Measurements from ENCODE around the gene VAPA. TPM values are rescaled to one million over a fixed set of nuclear protein-coding genes. Genes with fewer than 3 reads are reported as not detected.

Gene VAPA
- total and polyA plus RNA-seq, 9 of the 15 experiments (the other 6 are each of a cell fraction or from before 2014, with no cell fraction given) = 219 to 902 (median 526) TPM

GRCh38 chr18:9916077-9916639 is 2.3 kb downstream of the VAPA start (continued):
- TF ChIP-seq JUND (IDR thresholded peaks at IDR 0.05; ENCODE audit: borderline replicate concordance, low read depth, low read length) (no peak), JUND (tag; IDR thresholded peaks at IDR 0.05; ENCODE audit: borderline replicate concordance, low read depth, low read length) (0 out of 3 replicates have a peak, but pooled peaks have one; percentile 18), HES1 (IDR thresholded peaks at IDR 0.05; ENCODE audit: low read depth) (no peak), ZNF444 (CRISPR knock-in tag; IDR thresholded peaks at IDR 0.05) (no peak), ZBTB11 (CRISPR knock-in tag; IDR thresholded peaks at IDR 0.05) (no peak), RHOXF2B (CRISPR knock-in tag; conservative IDR thresholded peaks at IDR 0.05) (no peak), CCNT2 (IDR thresholded peaks at IDR 0.05; ENCODE audit: borderline replicate concordance, extremely low read depth, insufficient read length, low read depth, low read length) (no peak), E4F1 (CRISPR knock-in tag; IDR thresholded peaks at IDR 0.05; ENCODE audit: borderline replicate concordance) (no peak), PURB (CRISPR knock-in tag; IDR thresholded peaks at IDR 0.05; ENCODE audit: low read depth) (no peak), BRCA1 (IDR thresholded peaks at IDR 0.05) (no peak), BRCA1 (CRISPR knock-in tag; IDR thresholded peaks at IDR 0.05) (no peak), ZNF263 (CRISPR knock-in tag; IDR thresholded peaks at IDR 0.05; ENCODE audit: borderline replicate concordance) (no peak), ZFP1 (CRISPR knock-in tag; IDR thresholded peaks at IDR 0.05) (no peak), MYC (IDR thresholded peaks at IDR 0.05; ENCODE audit: low read depth, low read length) (no peak), MYC (CRISPR knock-in tag; IDR thresholded peaks at IDR 0.05; ENCODE audit: borderline replicate concordance, low read depth) (no peak), KHSRP (IDR thresholded peaks at IDR 0.05) (no peak), SRF (CRISPR knock-in tag; IDR thresholded peaks at IDR 0.05) (no peak), SRSF1 (IDR thresholded peaks at IDR 0.05; ENCODE audit: low read depth, low read length) (no peak), YBX1 (IDR thresholded peaks at IDR 0.05) (no peak), KDM4B (IDR thresholded peaks at IDR 0.05; ENCODE audit: borderline replicate concordance in 2 of 2, low read depth in 1 of 2) (no peak), MLLT1 (IDR thresholded peaks at IDR 0.05) (peak; percentile 88 to 96)
